CD14-positive monocyte (primary cell): Measurements from ENCODE around the gene EXOC4. TPM values are rescaled to one million over a fixed set of nuclear protein-coding genes. Genes with fewer than 3 reads are reported as not detected.

Source experiments
- DNase-seq, 3 donors: peaks; one replicate each; pipeline ENCODE4 v3.0.0-alpha.2; 2011 to 2022
- H2AFZ ChIP-seq: 2 replicates; pipeline ENCODE4 v1.6.0; 2012; ENCODE audit warnings: mild to moderate bottlenecking, low read depth, low read length, inconsistent platforms; ENCODE audit not compliant: insufficient read depth, poor library complexity, severe bottlenecking
- H3K27ac ChIP-seq, 2 donors: 1 replicate in 1 of 2; 2 replicates in 1 of 2; pipeline ENCODE4 v1.5.1; 2012 to 2013; ENCODE audit warnings: low read length in 2 of 2, control low read depth in 1 of 2, inconsistent platforms in 1 of 2, low read depth in 1 of 2, mild to moderate bottlenecking in 1 of 2
- H3K27me3 ChIP-seq, 2 donors: one replicate each; pipeline versions ENCODE4 v1.6.0 to v1.6.1; 2011 to 2013; ENCODE audit warnings: low read length in 2 of 2; ENCODE audit not compliant: control insufficient read depth in 2 of 2, insufficient read depth in 2 of 2
- H3K36me3 ChIP-seq, 2 donors: replicated peaks in 1 of 2; 1 replicate in 1 of 2; 2 replicates in 1 of 2; pipeline versions ENCODE4 v1.5.1 to v1.6.1; 2012 to 2013; ENCODE audit warnings: low read length in 2 of 2, control low read depth in 1 of 2, inconsistent platforms in 1 of 2, mild to moderate bottlenecking in 1 of 2; ENCODE audit not compliant: insufficient read depth in 2 of 2, control insufficient read depth in 1 of 2
- H3K4me1 ChIP-seq, 2 donors: 1 replicate in 1 of 2; 2 replicates in 1 of 2; pipeline versions ENCODE4 v1.5.1 to v1.6.1; 2012 to 2013; ENCODE audit warnings: low read length in 2 of 2, control low read depth in 1 of 2, inconsistent platforms in 1 of 2, mild to moderate bottlenecking in 1 of 2, moderate library complexity in 1 of 2; ENCODE audit not compliant: insufficient read depth in 2 of 2, control insufficient read depth in 1 of 2
- H3K4me2 ChIP-seq: replicated peaks from 2 replicates; pipeline ENCODE3; 2012; ENCODE audit warnings: low read length, moderate library complexity, mild to moderate bottlenecking; ENCODE audit not compliant: poor library complexity, severe bottlenecking; ENCODE audit errors: extremely low read depth
- H3K4me3 ChIP-seq, 3 experiments: fragments of 200-600 bp in 1 of 3; sonication (generic) in 1 of 3; replicated peaks in 1 of 3; 1 replicate in 2 of 3; 2 replicates in 1 of 3; pipeline ENCODE4 v1.5.1; 2011 to 2013; ENCODE audit warnings: low read length in 3 of 3, mild to moderate bottlenecking in 3 of 3, control low read depth in 2 of 3, low read depth in 2 of 3, inconsistent platforms in 1 of 3, moderate library complexity in 1 of 3
- H3K79me2 ChIP-seq: 2 replicates; pipeline ENCODE4 v1.6.0; 2012; ENCODE audit warnings: mild to moderate bottlenecking, control low read depth, inconsistent platforms, low read length, moderate library complexity; ENCODE audit not compliant: insufficient read depth
- H3K9ac ChIP-seq: 2 replicates; pipeline ENCODE4 v1.6.0; 2017; ENCODE audit warnings: low read length, mild to moderate bottlenecking; ENCODE audit not compliant: insufficient read depth, poor library complexity, severe bottlenecking
- H3K9me3 ChIP-seq, 2 donors: replicated peaks in 1 of 2; 1 replicate in 1 of 2; 2 replicates in 1 of 2; pipeline versions ENCODE4 v1.5.1 to v1.6.1; 2012 to 2013; ENCODE audit warnings: low read length in 2 of 2, control low read depth in 1 of 2; ENCODE audit not compliant: control insufficient read depth in 1 of 2, insufficient read depth in 1 of 2
- H4K20me1 ChIP-seq: 2 replicates; pipeline ENCODE4 v1.6.0; 2012; ENCODE audit warnings: mild to moderate bottlenecking, low read length, control low read depth, moderate library complexity; ENCODE audit not compliant: insufficient read depth
- H3K27ac Mint-ChIP-seq, 7 donors: one replicate each; pipeline ENCODE4 v1.8.0; 2020; ENCODE audit warnings: mild to moderate bottlenecking in 7 of 7, mixed read lengths in 7 of 7, moderate library complexity in 6 of 7, inconsistent platforms in 2 of 7
- H3K27me3 Mint-ChIP-seq, 3 donors: one replicate each; pipeline ENCODE4 v1.8.0; 2021 to 2022; ENCODE audit warnings: low read depth in 3 of 3, mild to moderate bottlenecking in 3 of 3, mixed read lengths in 3 of 3, moderate library complexity in 3 of 3, inconsistent platforms in 1 of 3
- H3K36me3 Mint-ChIP-seq, 2 donors: one replicate each; pipeline ENCODE4 v1.8.0; 2020; ENCODE audit warnings: mixed read lengths in 2 of 2, inconsistent platforms in 1 of 2, mild to moderate bottlenecking in 1 of 2
- H3K4me1 Mint-ChIP-seq: one replicate; pipeline ENCODE4 v1.8.0; 2020; ENCODE audit warnings: mild to moderate bottlenecking, mixed read lengths
- H3K4me3 Mint-ChIP-seq, 2 donors: one replicate each; pipeline ENCODE4 v1.8.0; 2020; ENCODE audit warnings: mild to moderate bottlenecking in 2 of 2, mixed read lengths in 2 of 2, moderate library complexity in 1 of 2
- H3K9me3 Mint-ChIP-seq, 7 donors: one replicate each; pipeline ENCODE4 v1.8.0; 2020 to 2022; ENCODE audit warnings: mixed read lengths in 7 of 7, mild to moderate bottlenecking in 6 of 7, moderate library complexity in 6 of 7, inconsistent platforms in 2 of 7
- WGBS: methylation state at CpG from one replicate; pipeline ENCODE4 v1.1.5; 2013; ENCODE audit warnings: missing lambda C conversion rate; ENCODE audit not compliant: insufficient coverage; 5-methylcytosine and 5-hydroxymethylcytosine counted together
- intact Hi-C, 2 donors: fragments of 100-400 bp; cut with micrococcal nuclease; formaldehyde crosslinking; loops; one replicate each; pipeline versions ENCODE4 v1.15.0 to v1.15.1; 2023
- polyA plus RNA-seq, 3 donors: library from polyadenylated mRNA; depleted of rRNA in 1 of 3; unstranded in 2 of 3; stranded (reverse) in 1 of 3; fragments of 300-500 nt in 2 of 3; fragments of >200 nt in 1 of 3; fragmentation: Illumina TruSeq in 2 of 3; gene quantifications; 1 replicate in 2 of 3; 2 replicates in 1 of 3; pipeline ENCODE4 v1.2.3, GENCODE V29; 2012 to 2021
- TF ChIP-seq, protein P1 (sequence below): fragments of 200-600 bp; IDR thresholded peaks from one replicate; pipeline ENCODE4 v1.8.0; 2022; ENCODE audit warnings: antibody characterized with exemption, mild to moderate bottlenecking

EXOC4 gene
- polyA plus RNA-seq, 3 donors = 20.6 to 22.3 (median 22.3) TPM

DNA sequence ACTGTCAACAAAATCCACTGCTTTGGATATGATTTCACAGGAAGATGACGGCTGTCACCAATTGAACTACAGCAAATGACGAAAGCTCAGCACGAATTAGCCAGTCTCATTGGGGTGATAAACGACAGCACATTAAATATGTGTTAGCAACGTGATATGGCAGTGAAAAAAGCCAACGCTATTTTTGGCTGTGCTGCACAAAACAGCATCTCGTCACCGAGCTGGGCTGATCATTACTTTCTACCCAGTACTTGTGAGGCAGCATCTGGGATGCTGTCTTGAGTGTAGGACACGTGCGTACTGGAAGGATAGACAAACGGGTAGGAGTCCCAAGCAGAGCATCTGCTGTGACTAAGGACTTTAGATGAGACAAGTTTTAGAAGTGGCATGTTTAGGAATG lies 138.3 kb downstream of the EXOC4 start:
- no peaks in the 10 kb centered on the region for H3K4me1 ChIP-seq
- no peak overlapping the region for H2AFZ ChIP-seq
- no peak for DNase-seq
- Mint-ChIP-seq H3K27me3 (peaks cover 0 to 1% (median 0%) of the 10 kb centered on the region in 3 donors), H3K4me1 (peaks cover 5% of the 10 kb centered on the region), H3K9me3 (peaks cover 0 to 3% (median 1%) of the 10 kb centered on the region in 7 donors), H3K27ac (no peak overlapping the region), H3K36me3 (peaks cover 0 to 2% of the 10 kb centered on the region in 2 donors), H3K4me3 (no peak overlapping the region)
- 96% methylated on average over 11 of the region's 11 CpGs for WGBS
- H4K20me1 ChIP-seq = no peaks in the 10 kb centered on the region
- intact Hi-C loops = no loop called here
- H3K4me2 ChIP-seq = no peak overlapping the region
- H3K36me3 ChIP-seq = no peaks in the 10 kb centered on the region
- H3K9me3 ChIP-seq = no peaks in the 10 kb centered on the region
- H3K79me2 ChIP-seq = no peaks in the 10 kb centered on the region
- no peak overlapping the region for H3K4me3 ChIP-seq
- no peak overlapping the region for H3K9ac ChIP-seq
- TF ChIP-seq, protein P1, sequence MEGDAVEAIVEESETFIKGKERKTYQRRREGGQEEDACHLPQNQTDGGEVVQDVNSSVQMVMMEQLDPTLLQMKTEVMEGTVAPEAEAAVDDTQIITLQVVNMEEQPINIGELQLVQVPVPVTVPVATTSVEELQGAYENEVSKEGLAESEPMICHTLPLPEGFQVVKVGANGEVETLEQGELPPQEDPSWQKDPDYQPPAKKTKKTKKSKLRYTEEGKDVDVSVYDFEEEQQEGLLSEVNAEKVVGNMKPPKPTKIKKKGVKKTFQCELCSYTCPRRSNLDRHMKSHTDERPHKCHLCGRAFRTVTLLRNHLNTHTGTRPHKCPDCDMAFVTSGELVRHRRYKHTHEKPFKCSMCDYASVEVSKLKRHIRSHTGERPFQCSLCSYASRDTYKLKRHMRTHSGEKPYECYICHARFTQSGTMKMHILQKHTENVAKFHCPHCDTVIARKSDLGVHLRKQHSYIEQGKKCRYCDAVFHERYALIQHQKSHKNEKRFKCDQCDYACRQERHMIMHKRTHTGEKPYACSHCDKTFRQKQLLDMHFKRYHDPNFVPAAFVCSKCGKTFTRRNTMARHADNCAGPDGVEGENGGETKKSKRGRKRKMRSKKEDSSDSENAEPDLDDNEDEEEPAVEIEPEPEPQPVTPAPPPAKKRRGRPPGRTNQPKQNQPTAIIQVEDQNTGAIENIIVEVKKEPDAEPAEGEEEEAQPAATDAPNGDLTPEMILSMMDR = no peak
- H3K27me3 ChIP-seq = no peaks in the 10 kb centered on the region
- H3K27ac ChIP-seq = no peak overlapping the region

DNA sequence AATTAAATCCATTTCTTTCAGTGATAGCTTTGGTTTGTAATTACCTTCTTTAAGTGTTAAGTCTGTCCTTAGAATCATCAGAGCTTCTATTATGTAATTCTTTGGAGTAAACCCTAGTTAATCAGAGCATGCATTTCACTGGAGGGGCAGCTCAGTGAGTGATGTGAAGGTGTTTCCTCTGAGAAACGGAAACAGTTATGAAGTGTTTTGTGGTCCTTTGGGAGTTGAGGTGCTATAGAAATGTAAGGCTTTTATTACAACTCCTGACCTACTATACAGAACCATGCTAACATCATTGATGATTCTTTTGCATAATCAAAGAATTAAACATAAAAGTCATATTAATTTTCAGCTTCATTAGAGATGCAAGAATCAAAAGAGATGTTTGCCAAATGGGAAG lies 141.5 kb downstream of the EXOC4 start:
- H3K9me3 ChIP-seq = no peaks in the 10 kb centered on the region
- intact Hi-C loops = no loop called here
- no peak overlapping the region for H2AFZ ChIP-seq
- Mint-ChIP-seq H3K27me3 (peaks cover 0 to 1% (median 0%) of the 10 kb centered on the region in 3 donors), H3K4me3 (no peak overlapping the region), H3K36me3 (peaks cover 0 to 3% of the 10 kb centered on the region in 2 donors), H3K4me1 (peaks cover 13% of the 10 kb centered on the region), H3K9me3 (no peaks in the 10 kb centered on the region), H3K27ac (no peak overlapping the region)
- H3K4me2 ChIP-seq = no peak overlapping the region
- peaks cover 6 to 9% of the 10 kb centered on the region in 2 donors for H3K4me1 ChIP-seq
- no peaks in the 10 kb centered on the region for H4K20me1 ChIP-seq
- no CpG with 5 or more reads among the region's 1 CpG for WGBS
- no peak overlapping the region for H3K4me3 ChIP-seq
- DNase-seq = no peak
- no peak overlapping the region for H3K9ac ChIP-seq
- H3K27me3 ChIP-seq = no peaks in the 10 kb centered on the region
- TF ChIP-seq, protein P1 = no peak
- H3K36me3 ChIP-seq = no peaks in the 10 kb centered on the region
- no peaks in the 10 kb centered on the region for H3K79me2 ChIP-seq
- H3K27ac ChIP-seq = no peak overlapping the region
